Epithelial cell of proximal tubule (primary cell): ENCODE results near the gene ATXN7. TPM values are rescaled to one million over a fixed set of nuclear protein-coding genes. Genes with fewer than 3 reads are reported as not detected.

Experiments used
- total RNA-seq: library from RNA; depleted of rRNA; stranded (reverse); fragments of >200 nt; gene quantifications from 2 replicates; pipeline ENCODE4 v1.2.3, GENCODE V29; 2015

ATXN7 gene
- total RNA-seq, 1 donor from 2014 or later: 16.7 TPM

Other genes starting within 250 kb of the ATXN7 start
- gene SNTN, start 211.2 kb upstream of the ATXN7 start, total RNA-seq: not detected in 2 replicates
- not detected in 2 replicates for gene C3orf49, start 44.6 kb upstream of the ATXN7 start, total RNA-seq
- 67.3 and 76.3 TPM in 2 replicates for gene THOC7, start 62 bp upstream of the ATXN7 start, total RNA-seq
- gene SCAANT1, start 48.5 kb downstream of the ATXN7 start, total RNA-seq: not detected in 2 replicates
- gene PSMD6, start 159.6 kb downstream of the ATXN7 start, total RNA-seq: 92.1 and 130 TPM in 2 replicates